Kidney capillary endothelial cell (primary cell): ENCODE data around the gene POLR2F.
A peak's percentile ranks its signal among the peaks of the same experiment; 100 is the strongest.

Experiments used
- DNase-seq: peaks from one replicate; pipeline ENCODE4 v3.0.0-alpha.2; 2018; ENCODE audit warnings: low spot score

POLR2F gene

DNA sequence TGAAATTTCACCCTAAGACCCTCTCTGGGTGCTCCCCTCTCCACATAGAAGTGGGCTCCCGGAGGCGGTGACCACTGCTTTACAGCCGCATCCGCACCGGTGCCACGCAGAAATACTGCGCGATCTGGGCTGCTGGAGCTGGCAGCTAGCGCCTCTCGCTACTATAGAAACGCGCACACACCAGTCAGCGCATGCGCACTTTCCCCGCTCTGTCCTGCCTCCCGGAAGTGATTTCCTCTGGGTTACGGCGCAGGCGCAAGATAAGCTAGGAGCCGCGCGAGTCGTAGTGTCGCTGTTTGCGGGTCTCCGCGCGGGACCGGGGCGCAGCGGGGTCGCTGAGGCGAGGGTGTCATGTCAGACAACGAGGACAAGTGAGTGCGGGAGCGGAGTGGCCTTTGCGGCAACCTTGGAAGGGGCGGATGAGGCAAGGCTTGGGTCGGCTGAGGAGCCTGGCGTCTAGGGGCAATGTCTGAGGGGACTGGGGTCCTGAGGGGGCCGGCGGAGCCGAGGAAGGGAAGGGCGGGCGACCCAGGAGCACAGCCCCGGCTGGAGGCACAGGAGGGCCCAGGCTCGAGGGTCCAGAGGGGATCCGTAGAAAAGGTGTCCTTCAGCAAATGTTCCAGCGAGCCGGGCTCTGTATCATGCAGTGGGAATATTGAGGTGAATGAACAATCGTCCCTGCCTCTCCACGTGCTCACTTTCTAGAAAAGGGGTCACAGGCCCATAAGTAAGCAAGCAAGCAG lies at the start of gene POLR2F, which contains the start of gene C22orf23:
Gene POLR2F, plus strand, starts transcription at position 263 of the 743 bp plus-strand sequence. Its CDS starts 89 bp downstream, at position 352.
Gene C22orf23, minus strand, starts transcription at position 165 of the 743 bp plus-strand sequence. CDS start 452 bp downstream, outside the sequence.
- peak; percentile 94 for DNase-seq

- DNase-seq, result peak; percentile 97
These were observed 48.6 kb upstream of the POLR2F start for GRCh38 chr22:37904572-37905533.

- DNase-seq, result peak; percentile 62
These were observed 47.8 kb upstream of the POLR2F start, which contains the start of gene MICALL1 for GRCh38 chr22:37905534-37906363. Gene MICALL1, plus strand, starts transcription at chr22:37906297. Its CDS starts 126 bp downstream, at chr22:37906423.

DNA sequence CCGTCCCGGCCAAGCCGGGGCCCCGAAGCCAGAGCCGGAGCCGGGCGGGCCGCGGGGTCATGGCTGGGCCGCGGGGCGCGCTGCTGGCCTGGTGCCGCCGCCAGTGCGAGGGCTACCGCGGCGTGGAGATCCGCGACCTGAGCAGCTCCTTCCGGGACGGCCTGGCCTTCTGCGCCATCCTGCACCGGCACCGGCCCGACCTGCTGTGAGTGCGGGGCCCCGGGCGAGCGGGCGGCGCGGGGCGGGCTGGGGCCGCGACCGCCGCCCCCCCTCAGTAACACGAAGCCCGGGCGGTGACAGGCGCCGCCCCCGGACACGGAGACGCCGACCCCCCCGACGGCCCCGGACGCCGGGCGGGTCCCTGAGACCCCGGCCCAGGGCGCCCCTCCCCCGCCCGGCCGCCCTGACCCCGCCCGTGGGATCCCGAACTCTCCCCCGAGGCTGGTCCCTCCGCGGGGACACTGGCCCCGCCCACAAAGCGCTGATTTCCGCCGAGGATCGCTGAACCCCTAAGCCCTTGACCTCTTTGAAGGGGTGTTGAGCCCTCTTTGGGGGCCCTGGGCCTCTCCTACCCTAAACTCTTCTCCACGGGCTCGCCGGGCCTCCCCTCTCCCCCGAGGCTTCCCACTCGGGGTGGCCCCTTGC lies 47.0 kb upstream of the POLR2F start:
- DNase-seq, result no peak

DNA sequence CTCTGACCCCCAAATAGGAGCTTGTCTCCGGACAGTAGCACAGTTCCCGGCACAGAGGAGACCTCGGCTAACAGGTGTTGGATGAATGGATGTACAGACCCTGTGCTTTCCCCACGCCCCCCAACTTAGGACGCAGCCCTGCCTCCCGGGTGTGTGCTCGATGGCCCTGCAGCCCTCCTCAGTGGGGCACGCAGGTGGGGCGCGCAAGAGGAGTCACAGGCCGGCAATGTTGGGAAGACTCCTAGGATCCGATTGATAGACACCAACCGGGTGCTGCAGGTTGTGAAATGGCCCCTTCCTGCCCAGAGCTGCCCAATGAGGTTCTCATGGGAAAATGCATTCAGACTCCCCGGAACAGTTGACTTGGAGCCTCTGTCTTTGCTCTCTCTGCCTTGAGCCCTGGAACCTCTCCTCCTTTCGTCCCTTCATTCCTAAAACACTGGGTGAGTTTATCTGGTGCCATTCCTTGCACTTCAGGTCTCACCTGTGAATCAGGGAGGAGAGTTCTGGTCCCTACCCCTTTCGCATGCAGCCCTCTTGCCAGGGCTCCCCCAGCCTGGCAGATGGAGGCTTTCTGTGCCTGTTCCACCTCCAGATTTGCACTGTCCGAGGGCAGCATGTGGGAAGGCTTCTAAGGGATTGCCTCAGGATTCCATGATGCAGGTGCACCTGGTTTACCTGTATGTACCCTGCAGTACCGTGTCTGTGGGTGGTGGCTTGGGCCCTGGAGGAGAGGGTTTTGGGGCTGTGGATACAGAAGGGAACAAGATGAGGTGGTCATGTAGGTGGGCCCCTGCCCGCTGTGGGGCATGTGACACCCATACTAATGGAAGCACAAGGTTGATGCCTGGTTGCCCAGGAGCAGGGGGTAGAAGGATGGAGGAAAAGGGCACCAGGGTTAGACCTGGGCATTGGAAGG lies 46.2 kb upstream of the POLR2F start:
- DNase-seq, result no peak

DNA sequence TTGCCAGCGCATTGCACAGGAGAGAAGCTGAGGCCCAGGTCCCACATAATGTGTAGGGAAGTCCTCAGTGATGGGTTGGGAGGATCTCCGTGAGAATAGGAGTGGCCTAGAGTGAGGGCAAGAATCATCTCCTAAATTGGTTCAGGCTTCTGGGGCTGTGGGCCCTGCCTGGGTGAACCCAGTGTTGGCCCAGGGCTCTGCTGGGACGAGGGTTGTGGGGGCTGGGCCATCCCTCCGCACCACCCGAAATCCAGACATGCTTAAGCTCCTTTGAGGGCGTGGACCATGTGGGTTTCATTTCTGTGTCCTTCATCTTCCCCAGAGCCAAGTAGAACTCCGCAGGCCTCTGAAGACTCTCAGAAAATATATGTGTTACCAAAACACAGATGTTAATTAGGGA lies 43.7 kb upstream of the POLR2F start:
- DNase-seq, result no peak

DNA sequence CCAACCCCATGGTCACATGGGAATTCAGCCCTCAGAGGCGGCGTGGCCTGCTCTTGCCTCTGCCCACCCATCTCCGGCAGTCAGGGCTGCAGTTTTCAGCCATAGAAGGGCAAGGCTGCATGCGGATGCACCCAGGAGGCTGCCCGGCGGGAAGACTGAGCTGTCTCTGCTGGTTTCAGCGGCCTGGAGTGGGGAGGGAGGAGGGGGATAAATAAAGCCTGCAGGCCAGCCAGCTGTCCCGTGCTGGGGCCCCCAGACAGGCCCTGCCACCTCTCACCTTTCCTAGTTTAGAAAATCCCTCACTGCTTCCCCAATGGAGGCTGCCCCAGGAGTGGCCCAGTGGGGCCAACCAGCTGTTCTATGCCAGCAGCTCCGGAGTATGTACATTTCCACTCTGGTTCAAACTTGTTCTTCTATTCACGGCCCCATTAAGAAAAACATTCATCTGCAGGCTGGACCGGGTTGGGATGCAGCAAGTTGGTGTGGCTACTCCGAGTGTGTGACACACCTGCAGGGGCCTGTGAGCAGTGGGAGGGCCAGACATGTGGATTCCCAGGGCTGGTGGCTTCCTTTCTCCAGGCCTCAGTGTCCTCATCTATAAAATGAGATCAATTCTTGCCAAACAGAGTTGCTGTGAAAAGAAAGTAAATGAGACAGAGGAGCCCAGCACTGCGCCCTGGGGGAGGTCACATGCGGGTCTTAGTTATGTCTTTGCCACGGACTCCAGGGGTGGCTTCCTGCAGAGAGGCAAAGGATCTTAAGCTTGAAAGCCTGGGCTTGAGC lies 42.4 kb upstream of the POLR2F start:
- DNase-seq, result no peak

DNA sequence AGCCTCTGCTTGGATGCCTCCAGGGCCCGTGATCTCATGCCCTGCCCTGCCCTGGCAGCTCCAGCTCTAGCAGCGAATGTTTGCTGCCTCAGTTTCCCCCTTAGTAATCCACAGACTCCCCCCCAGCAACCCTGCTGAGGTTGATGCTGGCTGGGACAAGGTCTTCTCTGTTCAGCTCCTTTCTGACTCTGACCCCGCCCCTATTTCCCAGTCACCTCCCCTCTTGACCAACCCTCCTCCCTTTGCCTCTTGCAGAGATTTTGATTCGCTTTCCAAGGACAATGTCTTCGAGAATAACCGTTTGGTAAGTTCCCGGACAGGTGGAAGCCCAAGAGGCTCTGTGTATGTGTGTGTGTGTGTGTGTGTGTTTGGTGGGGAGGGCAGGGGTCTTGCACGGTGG lies 41.8 kb upstream of the POLR2F start:
- no peak for DNase-seq

DNA sequence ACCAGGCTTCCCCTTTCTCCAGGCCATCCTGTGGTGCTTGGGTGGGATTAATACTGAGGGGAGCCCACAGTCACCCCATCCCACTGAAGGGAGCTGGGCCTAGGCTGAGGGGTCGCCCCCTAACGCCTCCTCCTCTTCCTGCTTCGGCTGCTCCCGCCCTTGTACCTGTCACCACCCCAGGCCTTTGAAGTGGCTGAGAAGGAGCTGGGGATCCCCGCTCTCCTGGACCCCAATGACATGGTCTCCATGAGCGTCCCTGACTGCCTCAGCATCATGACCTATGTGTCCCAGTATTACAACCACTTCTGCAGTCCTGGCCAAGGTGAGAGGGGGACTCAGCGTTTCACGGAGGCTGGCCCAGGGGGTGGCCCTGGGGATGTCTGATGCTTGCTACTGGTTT lies 41.3 kb upstream of the POLR2F start:
- DNase-seq, result no peak

DNA sequence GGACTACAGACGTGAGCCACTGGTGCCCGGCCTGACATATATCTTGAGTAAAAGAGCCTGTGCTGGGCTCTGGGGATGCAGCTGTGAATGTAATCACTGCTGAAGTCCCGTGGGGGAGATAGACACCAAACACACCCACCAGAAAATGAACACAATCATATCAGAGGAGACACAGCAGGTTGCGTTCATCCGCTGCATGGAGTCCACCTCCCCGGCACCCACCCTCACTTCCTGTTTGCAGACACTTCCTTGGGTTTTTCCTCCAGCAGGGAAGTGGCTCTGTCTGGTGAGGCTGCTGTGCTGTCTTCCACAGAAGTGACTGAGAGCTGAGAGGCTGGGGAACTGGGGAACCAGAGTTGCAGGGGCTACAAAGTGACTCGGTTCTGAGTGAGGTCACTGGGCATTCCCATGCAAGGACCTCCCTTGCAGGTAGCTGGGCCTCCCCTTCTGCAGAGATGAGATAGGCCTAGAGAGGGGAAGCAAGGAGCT lies 40.2 kb upstream of the POLR2F start:
- peak; percentile 37 for DNase-seq

GRCh38 chr22:37916311-37916710 lies 37.2 kb upstream of the POLR2F start:
- no peak for DNase-seq

GRCh38 chr22:37917874-37918548 lies 35.5 kb upstream of the POLR2F start:
- no peak for DNase-seq

DNA sequence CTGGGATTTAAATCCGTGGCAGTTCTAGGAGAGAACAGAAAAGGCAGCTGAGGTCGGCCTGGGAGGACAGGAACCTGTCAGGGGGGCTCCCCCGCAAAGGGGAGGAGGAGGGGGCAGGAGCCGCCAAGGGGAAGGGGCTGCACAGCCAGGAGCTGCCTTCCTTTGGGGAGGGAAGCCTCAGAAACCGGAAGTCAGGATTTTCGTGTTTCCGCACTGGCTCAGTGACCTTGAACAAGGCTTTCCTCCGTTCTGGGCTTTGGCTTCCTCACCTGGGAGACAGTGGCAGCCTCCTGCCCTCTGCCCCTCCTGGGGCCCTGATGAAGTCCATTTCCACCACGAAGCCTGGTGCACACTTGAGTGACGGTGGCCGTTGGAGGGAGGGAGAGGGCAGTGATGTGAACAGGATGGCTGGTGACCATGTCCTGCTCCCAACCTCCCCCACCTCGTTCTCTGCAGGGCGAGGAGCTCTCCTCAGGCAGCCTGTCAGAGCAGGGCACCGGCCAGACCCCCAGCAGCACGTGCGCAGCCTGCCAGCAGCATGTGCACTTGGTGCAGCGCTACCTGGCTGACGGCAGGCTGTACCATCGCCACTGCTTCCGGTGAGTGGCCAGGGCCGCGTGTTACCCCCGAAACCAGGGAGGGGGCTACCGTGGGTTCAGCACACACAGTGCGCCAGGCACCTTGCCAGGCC lies 34.8 kb upstream of the POLR2F start:
- no peak for DNase-seq

GRCh38 chr22:37920126-37920525 lies 33.4 kb upstream of the POLR2F start:
- DNase-seq, result no peak

GRCh38 chr22:37922191-37922590 lies 31.3 kb upstream of the POLR2F start:
- DNase-seq, result no peak

DNA sequence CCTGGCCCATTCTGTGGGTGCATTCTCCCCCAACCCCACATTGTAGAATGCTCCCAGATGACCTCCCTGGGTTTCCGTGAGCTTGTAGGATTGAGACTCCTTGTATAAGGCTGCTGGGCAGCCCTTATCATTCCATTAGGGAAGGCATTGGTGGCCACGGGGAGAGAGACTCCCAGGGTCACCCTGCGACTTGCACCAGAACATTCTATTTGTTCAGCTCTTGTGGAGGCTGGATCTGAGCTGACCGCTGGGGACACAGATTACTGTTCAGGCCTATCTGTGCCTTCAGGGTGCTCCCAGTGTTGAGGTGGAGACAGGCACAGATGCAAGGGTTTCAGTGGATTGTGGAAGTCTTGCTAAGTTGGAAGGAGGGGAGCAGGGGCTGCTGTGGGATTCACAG lies 29.6 kb upstream of the POLR2F start:
- no peak for DNase-seq

- DNase-seq, result no peak
These were observed 29.0 kb upstream of the POLR2F start for GRCh38 chr22:37924386-37925065.
